Upper lobe of right lung (tissue), 1 donor: Measurements from ENCODE around the gene PACS1. TPM values are rescaled to one million over a fixed set of nuclear protein-coding genes. Genes with fewer than 3 reads are reported as not detected.

Experiments
- ATAC-seq: fragments of 200-7000 bp; cut with Tn5 transposase; one replicate; pipeline ENCODE4 v1.9.1; 2020; ENCODE audit warnings: mild to moderate bottlenecking, moderate library complexity
- DNase-seq: peaks from one replicate; pipeline ENCODE4 v3.0.0-alpha.2; 2020
- H3K27ac ChIP-seq: fragments of 200-600 bp; one replicate; pipeline ENCODE4 v1.8.0; 2022
- H3K27me3 ChIP-seq: fragments of 200-600 bp; one replicate; pipeline ENCODE4 v1.8.0; 2022; ENCODE audit warnings: mild to moderate bottlenecking
- H3K36me3 ChIP-seq: fragments of 200-600 bp; one replicate; pipeline ENCODE4 v1.8.0; 2022
- H3K4me1 ChIP-seq: fragments of 200-600 bp; one replicate; pipeline ENCODE4 v1.8.0; 2022
- H3K4me3 ChIP-seq: fragments of 200-600 bp; one replicate; pipeline ENCODE4 v1.8.0; 2022; ENCODE audit warnings: mild to moderate bottlenecking
- H3K9me3 ChIP-seq: fragments of 200-600 bp; one replicate; pipeline ENCODE4 v1.8.0; 2022
- intact Hi-C: fragments of 100-400 bp; cut with DNase I; formaldehyde crosslinking; loops from one replicate; pipeline ENCODE4 v1.11.0; 2022
- total RNA-seq: library from RNA; stranded (reverse); fragmentation: NEBNext Ultra II Directional; extraction: Animal tissue kit (Norgen Biotek cat#: 25700); gene quantifications from one replicate; pipeline ENCODE4 v1.2.1, GENCODE V29; 2021
- TF ChIP-seq, protein P1 (sequence below): fragments of 200-600 bp; IDR thresholded peaks from one replicate; pipeline ENCODE4 v1.8.0; 2022; ENCODE audit warnings: antibody characterized with exemption
- donor health status: DM: no; HTN: yes; CAD: no; lungs with severe emphysema.

Gene PACS1
- total RNA-seq, 1 donor from 2014 or later, result 55.9 TPM

DNA sequence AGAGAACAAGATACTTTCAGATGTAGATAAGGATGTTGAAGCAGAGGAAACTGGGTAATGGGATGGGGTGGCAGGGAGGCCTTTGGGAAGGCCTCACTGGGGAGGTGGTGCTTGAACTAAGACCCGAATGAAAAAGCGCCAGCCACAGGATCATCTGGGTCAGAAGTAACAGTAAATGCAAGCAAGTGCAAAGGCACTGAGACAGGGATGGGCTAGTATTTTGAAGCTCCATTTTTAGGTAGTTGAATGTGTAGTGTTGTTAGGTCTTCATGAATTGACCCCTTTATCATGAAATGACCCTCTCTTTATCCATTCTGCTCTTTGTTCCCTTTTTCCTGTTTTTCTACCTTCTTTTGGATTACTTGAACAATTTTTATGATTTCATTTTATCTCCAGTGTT, 6.2 kb upstream of the PACS1 start:
- H3K4me3 ChIP-seq, result no peak overlapping the region
- intact Hi-C loops, result loop anchor here (10.0 kb wide), 1 partner anchor 71 kb away; no protein-coding TSS in a partner anchor
- no peak overlapping the region for H3K27ac ChIP-seq
- TF ChIP-seq, protein P1, sequence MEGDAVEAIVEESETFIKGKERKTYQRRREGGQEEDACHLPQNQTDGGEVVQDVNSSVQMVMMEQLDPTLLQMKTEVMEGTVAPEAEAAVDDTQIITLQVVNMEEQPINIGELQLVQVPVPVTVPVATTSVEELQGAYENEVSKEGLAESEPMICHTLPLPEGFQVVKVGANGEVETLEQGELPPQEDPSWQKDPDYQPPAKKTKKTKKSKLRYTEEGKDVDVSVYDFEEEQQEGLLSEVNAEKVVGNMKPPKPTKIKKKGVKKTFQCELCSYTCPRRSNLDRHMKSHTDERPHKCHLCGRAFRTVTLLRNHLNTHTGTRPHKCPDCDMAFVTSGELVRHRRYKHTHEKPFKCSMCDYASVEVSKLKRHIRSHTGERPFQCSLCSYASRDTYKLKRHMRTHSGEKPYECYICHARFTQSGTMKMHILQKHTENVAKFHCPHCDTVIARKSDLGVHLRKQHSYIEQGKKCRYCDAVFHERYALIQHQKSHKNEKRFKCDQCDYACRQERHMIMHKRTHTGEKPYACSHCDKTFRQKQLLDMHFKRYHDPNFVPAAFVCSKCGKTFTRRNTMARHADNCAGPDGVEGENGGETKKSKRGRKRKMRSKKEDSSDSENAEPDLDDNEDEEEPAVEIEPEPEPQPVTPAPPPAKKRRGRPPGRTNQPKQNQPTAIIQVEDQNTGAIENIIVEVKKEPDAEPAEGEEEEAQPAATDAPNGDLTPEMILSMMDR, result no peak
- DNase-seq (no peak), ATAC-seq (no peak)
- H3K27me3 ChIP-seq, result no peaks in the 10 kb centered on the region
- peaks cover 99% of the 10 kb centered on the region for H3K36me3 ChIP-seq
- peaks cover 12% of the 10 kb centered on the region for H3K4me1 ChIP-seq
- no peaks in the 10 kb centered on the region for H3K9me3 ChIP-seq

DNA sequence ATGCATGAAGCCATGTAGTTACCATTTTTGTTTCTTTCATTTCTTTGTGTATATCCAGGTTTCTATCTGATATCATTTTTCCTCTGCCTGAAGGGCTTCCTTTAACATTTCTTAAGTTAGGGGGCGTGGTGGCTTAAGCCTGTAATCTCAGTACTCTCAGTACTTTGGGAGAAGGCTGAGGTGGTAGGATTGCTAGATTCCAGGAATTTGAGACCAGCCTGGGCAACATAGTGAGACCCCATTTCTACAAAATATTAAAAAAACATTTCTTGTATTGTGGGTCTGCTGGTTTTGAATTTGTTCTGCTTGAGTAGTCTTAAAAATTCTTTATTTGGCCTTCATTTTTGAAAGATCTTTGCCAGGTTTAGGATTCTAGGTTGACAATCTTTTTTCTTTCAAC, 5.5 kb upstream of the PACS1 start:
- Histone ChIP-seq H3K4me3 (no peak overlapping the region), H3K27ac (no peak overlapping the region), H3K36me3 (peaks cover 94% of the 10 kb centered on the region), H3K4me1 (peaks cover 18% of the 10 kb centered on the region), H3K27me3 (no peaks in the 10 kb centered on the region), H3K9me3 (no peaks in the 10 kb centered on the region)
- intact Hi-C loops, result loop anchor here (10.0 kb wide), 1 partner anchor 70 kb away; no protein-coding TSS in a partner anchor
- DNase-seq (no peak), ATAC-seq (no peak)
- TF ChIP-seq, protein P1, result no peak

DNA sequence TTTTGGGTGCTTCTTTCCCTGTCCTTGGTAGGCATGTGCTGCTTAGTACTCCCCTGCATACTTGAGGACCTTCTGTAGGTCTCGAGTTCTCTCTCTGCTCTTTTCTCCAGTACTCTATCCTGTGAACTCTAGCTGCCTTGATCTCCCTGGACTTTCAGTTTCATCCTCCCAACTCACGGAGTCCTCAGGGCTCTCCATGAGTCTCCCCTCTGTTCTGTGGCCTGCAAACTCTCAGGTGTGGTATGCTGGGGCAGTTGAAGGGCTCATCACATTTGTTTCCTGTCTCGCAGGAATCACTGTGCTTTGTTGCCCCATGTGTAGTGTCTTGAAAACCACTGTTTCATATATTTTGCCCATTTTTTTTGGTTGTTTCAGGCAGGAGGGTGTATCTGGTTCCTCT, 3.3 kb upstream of the PACS1 start:
- Histone ChIP-seq H3K36me3 (peaks cover 72% of the 10 kb centered on the region), H3K27me3 (no peaks in the 10 kb centered on the region), H3K9me3 (no peaks in the 10 kb centered on the region), H3K4me3 (no peak overlapping the region), H3K27ac (no peak overlapping the region), H3K4me1 (peaks cover 25% of the 10 kb centered on the region)
- TF ChIP-seq, protein P1, result no peak
- DNase-seq, result no peak
- no peak for ATAC-seq
- intact Hi-C loops, result loop anchor here (10.0 kb wide), 1 partner anchor 68 kb away; no protein-coding TSS in a partner anchor

DNA sequence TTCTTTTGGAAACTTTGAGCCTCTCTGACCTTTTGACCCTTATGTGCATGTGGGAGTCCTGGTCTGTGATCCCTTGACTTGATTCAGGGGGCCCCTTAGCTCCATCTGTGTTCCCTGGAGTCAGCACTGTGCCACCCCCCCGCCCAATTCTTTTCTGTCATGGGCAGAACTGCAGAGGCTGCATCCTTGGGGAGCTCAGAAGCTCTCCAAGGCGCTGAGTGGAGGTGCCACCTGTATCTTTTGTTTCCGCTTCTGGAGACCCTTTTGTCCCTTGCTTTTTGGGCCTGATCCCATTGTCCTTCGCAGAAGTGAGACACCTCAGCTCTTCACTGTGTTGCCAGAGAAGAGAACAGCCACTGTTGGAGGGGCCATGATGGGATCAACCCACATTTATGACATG, 2.4 kb upstream of the PACS1 start:
- no peaks in the 10 kb centered on the region for H3K9me3 ChIP-seq
- ATAC-seq (no peak), DNase-seq (no peak)
- H3K27ac ChIP-seq, result peak overlapping the region; percentile 55
- H3K4me1 ChIP-seq, result peaks cover 26% of the 10 kb centered on the region
- H3K36me3 ChIP-seq, result peaks cover 63% of the 10 kb centered on the region
- intact Hi-C loops, result loop anchor here (10.0 kb wide), 1 partner anchor 67 kb away; no protein-coding TSS in a partner anchor
- TF ChIP-seq, protein P1, result no peak
- H3K27me3 ChIP-seq, result no peaks in the 10 kb centered on the region
- no peak overlapping the region for H3K4me3 ChIP-seq

DNA sequence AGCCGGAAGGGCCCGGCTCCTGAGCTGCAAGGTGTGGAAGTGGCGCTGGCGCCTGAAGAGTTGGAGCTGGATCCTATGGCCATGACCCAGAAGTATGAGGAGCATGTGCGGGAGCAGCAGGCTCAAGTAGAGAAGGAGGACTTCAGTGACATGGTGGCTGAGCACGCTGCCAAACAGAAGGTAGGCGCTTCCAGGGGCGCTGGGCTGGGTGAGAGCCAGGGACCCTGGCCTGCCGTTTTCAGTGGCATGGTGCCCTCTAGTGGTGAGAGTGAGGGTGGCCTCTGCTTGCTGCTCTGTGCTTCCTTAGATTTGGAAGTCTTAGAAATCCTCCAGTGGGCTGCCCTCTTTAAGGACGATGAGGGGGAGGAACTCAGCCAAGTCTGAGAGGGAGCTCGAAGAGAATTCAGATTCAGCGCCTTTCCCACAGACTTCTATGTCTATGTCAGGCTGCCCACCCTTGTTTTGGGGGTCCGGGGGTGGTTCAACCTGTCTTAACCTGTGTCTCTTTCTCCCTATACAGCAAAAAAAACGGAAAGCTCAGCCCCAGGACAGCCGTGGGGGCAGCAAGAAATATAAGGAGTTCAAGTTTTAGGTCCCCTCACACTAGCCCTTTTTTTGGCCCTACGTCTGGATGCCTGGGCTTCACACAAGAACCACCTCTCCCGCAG, 1.8 kb upstream of the PACS1 start:
- no peaks in the 10 kb centered on the region for H3K9me3 ChIP-seq
- intact Hi-C loops, result loop anchor here (10.0 kb wide), 1 partner anchor 67 kb away; no protein-coding TSS in a partner anchor
- TF ChIP-seq, protein P1, result peak; percentile 95
- no peaks in the 10 kb centered on the region for H3K27me3 ChIP-seq
- peaks cover 57% of the 10 kb centered on the region for H3K36me3 ChIP-seq
- DNase-seq (peak; percentile 80), ATAC-seq (peak; percentile 61)
- H3K4me3 ChIP-seq, result peak overlapping the region; percentile 63
- H3K4me1 ChIP-seq, result peaks cover 26% of the 10 kb centered on the region
- peak overlapping the region; percentile 93 for H3K27ac ChIP-seq
